GM12864 (cell line): ENCODE results near the gene CRIP2.

Source experiments
- DNase-seq: peaks from one replicate; pipeline ENCODE4 v3.0.0-alpha.2; 2011; ENCODE audit warnings: low read depth
- H3K4me3 ChIP-seq: 2 replicates; pipeline ENCODE4 v1.5.1; 2011; ENCODE audit warnings: mild to moderate bottlenecking, low read depth, low read length, control low read depth
- CTCF ChIP-seq: IDR thresholded peaks from 2 replicates; pipeline ENCODE4 v1.5.1; 2011; ENCODE audit warnings: low read depth, mild to moderate bottlenecking, moderate library complexity, low read length, control low read depth, inconsistent platforms; ENCODE audit errors: missing control alignments

The CRIP2 gene

GRCh38 chr14:105455086-105455640 lies 19.5 kb upstream of the CRIP2 start:
- TF ChIP-seq CTCF: no peak
- no peak overlapping the region for H3K4me3 ChIP-seq
- no peak for DNase-seq

GRCh38 chr14:105455766-105456660 lies 18.6 kb upstream of the CRIP2 start:
- H3K4me3 ChIP-seq: no peak overlapping the region
- no peak for TF ChIP-seq CTCF
- DNase-seq: no peak

GRCh38 chr14:105456736-105457617 lies 17.6 kb upstream of the CRIP2 start:
- no peak for DNase-seq
- H3K4me3 ChIP-seq: no peak overlapping the region
- no peak for TF ChIP-seq CTCF

- no peak for DNase-seq
- no peak overlapping the region for H3K4me3 ChIP-seq
- TF ChIP-seq CTCF: no peak
Measured at GRCh38 chr14:105458010-105458409, 16.6 kb upstream of the CRIP2 start.

- no peak for TF ChIP-seq CTCF
- no peak overlapping the region for H3K4me3 ChIP-seq
- no peak for DNase-seq
Measured at GRCh38 chr14:105458571-105458970, 16.1 kb upstream of the CRIP2 start.

GRCh38 chr14:105460116-105460515 lies 14.5 kb upstream of the CRIP2 start:
- no peak for DNase-seq
- no peak for TF ChIP-seq CTCF
- H3K4me3 ChIP-seq: no peak overlapping the region
